SU-DHL-6 (cell line): Measurements from ENCODE around the gene APC.

Experiments
- EZH2phosphoT487 ChIP-seq: fragments of 200-600 bp; sonication (generic), shearing (Covaris generic); conservative IDR thresholded peaks from 2 replicates; pipeline ENCODE4 v1.6.1; 2018; ENCODE audit warnings: mild to moderate bottlenecking, antibody characterized with exemption, low read length, moderate library complexity, mixed read lengths
- TF ChIP-seq, protein P1 (sequence below): fragments of 200-600 bp; sonication (generic); IDR thresholded peaks from one replicate; pipeline ENCODE4 v1.5.1; 2017; ENCODE audit warnings: antibody characterized with exemption, mild to moderate bottlenecking, low read length, moderate library complexity; ENCODE audit not compliant: insufficient read depth, poor library complexity, severe bottlenecking

DNA sequence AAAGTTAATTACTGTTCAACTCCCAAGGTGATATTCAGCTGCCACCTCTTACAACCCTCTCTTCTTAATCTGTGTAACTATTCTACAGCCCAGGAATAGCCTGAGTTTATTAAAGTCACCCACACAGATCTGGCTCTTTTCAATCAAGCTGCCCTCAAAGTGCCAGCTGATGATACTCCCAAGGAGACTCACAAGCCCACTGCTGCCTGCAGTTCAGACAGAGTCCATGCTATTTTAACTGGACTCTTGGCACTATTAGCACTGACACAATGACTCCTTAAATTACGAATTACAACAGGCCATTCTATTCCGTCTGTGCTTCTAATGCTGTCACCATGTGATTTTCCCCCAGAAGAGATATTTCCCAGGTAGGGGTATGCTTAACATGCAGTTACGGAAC, 158.0 kb downstream of the APC start:
- TF ChIP-seq, protein P1, sequence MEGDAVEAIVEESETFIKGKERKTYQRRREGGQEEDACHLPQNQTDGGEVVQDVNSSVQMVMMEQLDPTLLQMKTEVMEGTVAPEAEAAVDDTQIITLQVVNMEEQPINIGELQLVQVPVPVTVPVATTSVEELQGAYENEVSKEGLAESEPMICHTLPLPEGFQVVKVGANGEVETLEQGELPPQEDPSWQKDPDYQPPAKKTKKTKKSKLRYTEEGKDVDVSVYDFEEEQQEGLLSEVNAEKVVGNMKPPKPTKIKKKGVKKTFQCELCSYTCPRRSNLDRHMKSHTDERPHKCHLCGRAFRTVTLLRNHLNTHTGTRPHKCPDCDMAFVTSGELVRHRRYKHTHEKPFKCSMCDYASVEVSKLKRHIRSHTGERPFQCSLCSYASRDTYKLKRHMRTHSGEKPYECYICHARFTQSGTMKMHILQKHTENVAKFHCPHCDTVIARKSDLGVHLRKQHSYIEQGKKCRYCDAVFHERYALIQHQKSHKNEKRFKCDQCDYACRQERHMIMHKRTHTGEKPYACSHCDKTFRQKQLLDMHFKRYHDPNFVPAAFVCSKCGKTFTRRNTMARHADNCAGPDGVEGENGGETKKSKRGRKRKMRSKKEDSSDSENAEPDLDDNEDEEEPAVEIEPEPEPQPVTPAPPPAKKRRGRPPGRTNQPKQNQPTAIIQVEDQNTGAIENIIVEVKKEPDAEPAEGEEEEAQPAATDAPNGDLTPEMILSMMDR, result no peak
- TF ChIP-seq EZH2phosphoT487, result no peak
